Hypothalamus (tissue), 51 donors: ENCODE results near the gene TIA1.
A peak's percentile ranks its signal among the peaks of the same experiment; 100 is the strongest.
"Not testable (repeated sequence)": the region's sequence is repeated elsewhere in the genome, so short reads cannot be mapped to it uniquely, and the experiment has no call there.

ENCODE experiments used
- DNase-seq, 51 donors: peaks; one replicate each; lab custom pipeline; 2025; lab: John Stamatoyannopoulos, UW

TIA1 gene

DNA sequence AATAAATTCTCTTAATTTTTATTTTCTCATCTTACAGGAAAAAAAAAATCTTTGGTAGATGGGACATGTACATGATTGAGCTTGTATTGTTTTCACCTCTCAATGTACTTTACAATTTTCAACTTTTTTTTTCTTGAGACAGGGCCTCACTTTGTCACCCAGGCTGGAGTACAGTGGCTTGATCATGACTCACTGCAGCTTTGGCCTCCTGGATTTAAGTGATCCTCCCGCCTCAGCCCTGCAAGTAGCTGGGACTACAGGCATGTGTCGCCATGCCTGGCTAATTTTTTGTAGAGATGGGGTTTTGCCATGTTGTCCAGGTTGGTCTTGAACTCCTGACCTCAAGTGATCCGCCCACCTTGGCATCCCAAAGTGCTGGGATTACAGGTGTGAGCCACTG lies 25.1 kb downstream of the TIA1 start:
- not testable (repeated sequence) for DNase-seq

GRCh38 chr2:70214953-70215549 lies 33.4 kb downstream of the TIA1 start:
- no peak for DNase-seq

GRCh38 chr2:70214365-70214764 lies 34.1 kb downstream of the TIA1 start:
- no peak for DNase-seq

GRCh38 chr2:70212298-70212932 lies 36.0 kb downstream of the TIA1 start:
- no peak for DNase-seq

GRCh38 chr2:70211595-70211994 lies 36.8 kb downstream of the TIA1 start:
- DNase-seq: no peak

- no peak for DNase-seq
These were observed 44.0 kb downstream of the TIA1 start for GRCh38 chr2:70204452-70204851.

DNA sequence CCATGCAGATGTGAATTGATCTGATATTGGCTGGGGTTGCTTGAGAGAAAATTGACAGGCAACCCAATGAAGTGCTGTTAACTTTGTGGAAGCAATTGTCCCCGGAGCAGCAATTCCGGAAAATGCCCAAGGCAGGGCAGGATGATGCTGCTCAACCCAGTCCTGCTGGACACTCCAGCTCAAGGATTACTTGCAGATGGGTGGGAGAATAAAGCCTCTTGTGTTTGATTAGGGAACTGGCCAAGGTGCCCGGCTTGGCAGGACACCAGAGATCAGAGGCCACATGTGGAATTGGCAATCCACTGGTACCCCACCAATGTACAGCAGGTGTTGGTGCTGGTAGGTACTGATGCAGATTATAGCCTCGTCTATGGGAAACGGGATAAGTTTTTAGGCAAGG lies 45.3 kb downstream of the TIA1 start:
- DNase-seq: no peak

GRCh38 chr2:70202236-70202806 lies 46.1 kb downstream of the TIA1 start:
- no peak for DNase-seq

GRCh38 chr2:70201831-70202230 lies 46.6 kb downstream of the TIA1 start:
- DNase-seq: no peak

DNA sequence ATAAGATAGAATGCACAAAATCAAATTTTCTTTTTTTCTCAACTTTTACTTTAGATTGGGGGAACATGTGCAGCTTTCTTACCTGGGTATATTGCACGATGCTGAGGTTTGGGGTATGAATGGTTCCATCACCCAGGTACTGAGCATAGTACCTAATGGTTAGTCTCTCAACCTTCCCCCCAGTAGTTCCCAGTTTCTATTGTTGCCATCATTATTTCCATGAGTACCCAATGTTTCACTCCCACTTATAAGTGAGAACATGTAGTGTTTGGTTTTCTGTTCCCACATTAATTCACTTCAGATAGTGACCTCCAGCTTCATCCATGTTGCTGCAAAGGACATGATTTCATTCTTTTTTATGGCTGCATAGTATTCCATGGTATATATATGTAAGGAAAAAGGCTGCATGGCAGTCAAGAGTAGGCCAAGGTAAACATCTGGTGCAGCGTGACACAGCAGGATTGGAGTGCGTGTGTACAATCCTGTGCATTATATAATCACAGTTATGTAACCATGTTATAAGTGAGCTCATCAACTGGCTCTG lies 47.1 kb downstream of the TIA1 start:
- no peak for DNase-seq

- no peak for DNase-seq
These were observed 49.0 kb downstream of the TIA1 start for GRCh38 chr2:70199320-70199864.

DNA sequence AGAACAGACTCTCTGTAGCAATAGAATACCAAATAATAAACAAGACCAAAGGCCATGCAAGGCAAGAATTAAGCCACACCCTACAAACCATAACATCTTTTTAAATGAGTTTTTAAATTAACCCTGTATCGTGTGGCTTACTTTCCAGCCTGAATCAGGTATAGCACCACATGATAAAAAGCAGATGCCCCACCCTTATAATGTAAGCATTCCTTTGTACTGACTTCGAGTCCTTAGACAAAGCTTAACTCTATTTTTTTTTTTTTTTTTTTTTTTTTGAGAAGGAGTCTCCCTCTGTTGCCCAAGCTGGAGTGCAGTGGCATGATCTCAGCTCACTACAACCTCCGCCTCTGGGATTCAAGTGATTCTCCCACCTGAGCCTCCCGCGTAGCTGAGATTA lies 55.9 kb downstream of the TIA1 start:
- no peak for DNase-seq

- DNase-seq: no peak
These were observed 57.1 kb downstream of the TIA1 start for GRCh38 chr2:70191244-70191735.

DNA sequence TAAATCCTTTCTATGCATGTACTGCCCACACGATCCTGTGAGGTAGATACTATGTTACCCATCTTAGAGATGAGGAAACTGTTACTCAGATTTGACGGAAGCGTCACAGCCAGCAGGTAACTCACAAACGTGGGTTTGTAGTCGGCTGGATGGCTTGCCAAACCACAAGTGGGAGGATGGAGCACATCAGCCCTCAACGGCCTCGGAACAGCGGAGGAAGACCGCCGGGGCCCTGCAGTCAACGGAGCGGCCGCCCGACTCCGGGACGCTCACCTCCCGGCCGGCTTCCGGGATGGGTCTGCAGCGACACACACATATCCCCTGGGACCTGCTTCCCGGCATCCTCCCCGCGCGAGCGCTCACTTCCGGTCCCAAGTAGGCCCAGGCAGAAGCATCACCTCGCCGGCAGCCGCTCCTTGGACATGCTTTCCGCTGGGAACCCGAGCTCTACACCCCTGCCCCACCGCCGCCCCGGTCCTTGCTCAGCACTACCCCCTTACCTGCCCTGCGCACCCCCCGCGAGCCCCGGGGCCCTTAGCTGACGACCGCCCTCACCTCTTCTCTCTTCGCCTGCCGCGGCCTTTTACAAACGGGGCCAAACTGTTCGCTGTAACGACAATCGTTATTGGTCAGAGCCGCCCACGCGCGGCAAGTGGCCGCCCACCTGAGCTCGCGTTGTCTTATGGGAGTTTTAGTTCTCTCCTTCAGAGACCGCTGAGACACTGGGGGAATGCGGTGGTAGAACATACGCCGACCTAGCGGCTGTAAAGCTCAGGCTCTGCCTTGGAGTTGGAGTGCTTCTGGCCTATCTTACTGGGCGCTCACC lies 57.8 kb downstream of the TIA1 start, which contains the start of gene C2orf42:
Gene C2orf42, minus strand, starts transcription at position 602 of the 826 bp plus-strand sequence. CDS start 9,034 bp downstream, outside the sequence.
- peak; percentile 84 to 100 (median 95) for DNase-seq

- DNase-seq: no peak
These were observed 60.0 kb downstream of the TIA1 start for GRCh38 chr2:70188460-70188859.

DNA sequence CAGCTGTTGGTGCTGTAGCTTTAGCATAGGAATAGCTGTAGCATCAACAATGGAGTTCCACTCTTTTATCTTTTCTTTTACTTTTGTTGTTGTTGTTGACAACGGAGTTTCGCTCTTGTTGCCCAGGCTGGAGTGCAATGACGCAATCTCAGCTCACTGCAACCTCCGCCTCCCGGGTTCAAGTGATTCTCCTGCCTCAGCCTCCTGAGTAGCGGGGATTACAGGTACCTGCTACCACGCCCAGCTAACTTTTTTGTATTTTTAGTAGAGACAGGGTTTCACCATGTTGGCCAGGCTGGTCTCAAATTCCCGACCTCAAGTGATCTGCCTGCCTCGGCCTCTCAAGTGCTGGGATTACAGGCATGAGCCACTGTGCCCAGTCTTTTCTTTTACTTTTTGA lies 61.3 kb downstream of the TIA1 start:
- DNase-seq: not testable (repeated sequence)

DNA sequence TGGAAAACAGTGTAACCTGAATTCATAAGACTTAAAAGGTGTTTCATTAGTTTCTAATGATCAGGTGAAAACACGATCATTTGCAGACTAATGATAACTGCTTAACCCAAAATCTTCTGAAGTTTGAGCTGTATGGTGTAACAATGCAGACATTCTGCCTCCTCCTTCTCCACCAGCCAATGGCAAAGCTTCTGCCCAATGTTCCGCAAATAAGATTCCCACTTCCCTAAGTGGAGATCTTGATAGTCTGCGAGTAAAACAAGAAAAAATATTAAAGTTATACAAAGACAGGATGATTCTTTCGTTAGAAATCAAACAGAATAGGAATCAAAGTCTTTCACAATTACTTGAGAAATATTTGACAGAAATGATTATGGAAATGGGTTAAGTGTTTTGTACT lies 65.7 kb downstream of the TIA1 start:
- no peak for DNase-seq

DNA sequence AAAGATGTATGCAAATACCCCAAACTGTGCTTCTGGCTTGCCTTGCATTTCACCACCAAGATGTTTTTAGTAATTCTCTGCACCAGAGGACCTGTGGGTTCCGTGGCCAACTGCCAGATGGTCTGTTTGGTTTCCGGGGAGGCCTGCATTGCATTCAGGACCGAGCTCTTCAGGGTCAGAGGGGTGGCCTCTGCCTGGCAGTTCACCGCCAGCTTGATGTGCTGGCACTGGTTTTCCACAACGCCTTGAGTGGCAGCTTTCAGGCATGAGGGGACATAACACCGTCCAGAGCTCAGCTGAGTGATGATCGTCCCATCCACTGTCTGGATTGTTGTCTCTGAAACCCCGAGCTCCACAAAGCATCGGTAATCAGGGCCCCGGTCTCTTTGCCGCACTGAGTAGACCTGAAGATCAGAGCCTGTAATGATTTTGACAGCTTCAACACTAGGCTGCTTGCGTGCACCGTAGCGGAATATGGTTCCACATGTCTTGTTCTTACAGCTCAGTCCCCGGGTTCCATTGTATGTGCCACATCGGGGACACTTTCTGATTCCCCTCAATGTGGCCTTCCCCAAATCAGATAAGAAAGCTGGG lies 67.0 kb downstream of the TIA1 start:
- no peak for DNase-seq

- DNase-seq: no peak
These were observed 74.9 kb downstream of the TIA1 start for GRCh38 chr2:70173520-70173919.

GRCh38 chr2:70169654-70170245 lies 78.7 kb downstream of the TIA1 start:
- not testable (repeated sequence) for DNase-seq
